Stomach (tissue), 9 donors: ENCODE data around the gene AKNA. TPM values are rescaled to one million over a fixed set of nuclear protein-coding genes. Genes with fewer than 3 reads are reported as not detected.

Experiments used
- DNase-seq, 2 donors: peaks; one replicate each; pipeline versions ENCODE4 v3.0.0 to v3.0.0-alpha.2; 2013 to 2019
- H3K27ac ChIP-seq, 5 donors: fragments of 200-600 bp in 4 of 5; sonication (generic) in 4 of 5; one replicate each; pipeline ENCODE4 v1.5.1; 2013 to 2019; ENCODE audit warnings: mild to moderate bottlenecking in 1 of 5, moderate library complexity in 1 of 5
- H3K27me3 ChIP-seq, 3 donors: fragments of 200-600 bp; sonication (generic); one replicate each; pipeline ENCODE4 v1.5.1; 2017 to 2019; ENCODE audit warnings: mixed run types in 1 of 3
- H3K36me3 ChIP-seq, 4 donors: fragments of 200-600 bp; sonication (generic); 1 replicate in 3 of 4; 2 replicates in 1 of 4; pipeline ENCODE4 v1.5.1; 2016 to 2019
- H3K4me1 ChIP-seq, 4 donors: fragments of 200-600 bp; sonication (generic); one replicate each; pipeline ENCODE4 v1.5.1; 2016 to 2019
- H3K4me3 ChIP-seq, 4 donors: fragments of 200-600 bp; sonication (generic) in 3 of 4; one replicate each; pipeline ENCODE4 v1.5.1; 2016 to 2019; ENCODE audit warnings: mild to moderate bottlenecking in 1 of 4
- H3K9me3 ChIP-seq, 4 donors: fragments of 200-600 bp; sonication (generic); one replicate each; pipeline ENCODE4 v1.5.1; 2016 to 2019
- CTCF ChIP-seq, 7 experiments: fragments of 450-650 bp in 4 of 7; fragments of 200-600 bp in 3 of 7; sonication (generic) in 3 of 7; IDR thresholded peaks; one replicate each; pipeline ENCODE4 v1.5.1; 2016 to 2019; ENCODE audit warnings: antibody characterized with exemption in 7 of 7, control low read depth in 2 of 7, mild to moderate bottlenecking in 1 of 7
- EP300 ChIP-seq: sonication (generic); formaldehyde crosslinking; IDR thresholded peaks from one replicate; pipeline ENCODE4 v1.6.1; 2017; ENCODE audit warnings: antibody characterized with exemption
- POLR2A ChIP-seq, 4 donors: fragments of 450-650 bp; IDR thresholded peaks; one replicate each; pipeline ENCODE4 v1.6.1; 2016; ENCODE audit warnings: antibody characterized with exemption in 4 of 4, control low read depth in 2 of 4, mild to moderate bottlenecking in 1 of 4, moderate library complexity in 1 of 4
- POLR2AphosphoS5 ChIP-seq, 3 donors: sonication (generic); formaldehyde crosslinking; IDR thresholded peaks; one replicate each; pipeline ENCODE4 v1.6.1; 2016; ENCODE audit warnings: antibody characterized with exemption in 3 of 3
- WGBS, 5 donors: extraction: QIAGEN DNeasy Blood & Tissue Kit in 3 of 5; methylation state at CpG; one replicate each; pipeline versions ENCODE4 v1.1.5 to v1.1.7; 2013 to 2018; 5-methylcytosine and 5-hydroxymethylcytosine counted together
- intact Hi-C: fragments of 100-400 bp; cut with DNase I; formaldehyde crosslinking; loops from one replicate; pipeline ENCODE4 v1.15.1; 2023; ENCODE audit warnings: low total_unique reads
- polyA plus RNA-seq, 3 donors: library from polyadenylated mRNA; stranded (reverse); fragments of 200-250 nt; gene quantifications; one replicate each; pipeline ENCODE4 v1.2.3, GENCODE V29; 2013
- total RNA-seq, 5 donors: library from RNA; depleted of rRNA; stranded (reverse); fragments of >200 nt; gene quantifications; one replicate each; pipeline versions ENCODE4 v1.1.0 to v1.2.3, GENCODE V29; 2014 to 2016
- donor health status: healthy with polysubstance abuse.
- donor health status: Bipolar disorder and iron deficiency.
- donor health status: healthy.

The AKNA gene
- total and polyA plus RNA-seq, 8 donors, result 12.2 to 85.8 (median 16.6) TPM

- H3K4me1 ChIP-seq, result peaks cover 0 to 8% (median 2%) of the 10 kb centered on the region in 4 donors
- no peak for DNase-seq
- H3K4me3 ChIP-seq, result no peak overlapping the region
- H3K27me3 ChIP-seq, result no peaks in the 10 kb centered on the region
- no peaks in the 10 kb centered on the region for H3K9me3 ChIP-seq
- 75 to 90% (median 84%) methylated on average over 8 of the region's 8 CpGs for WGBS, 5 donors
- no peaks in the 10 kb centered on the region for H3K36me3 ChIP-seq
- intact Hi-C loops, result no loop called here
- no peak overlapping the region for H3K27ac ChIP-seq
- no peak for TF ChIP-seq CTCF (IDR thresholded peaks at IDR 0.05)
- TF ChIP-seq EP300, result no peak
- TF ChIP-seq POLR2AphosphoS5 (IDR thresholded peaks at IDR 0.05), result no peak
- TF ChIP-seq POLR2A (IDR thresholded peaks at IDR 0.05), result no peak
Measured at GRCh38 chr9:114318416-114318815, 69.4 kb downstream of the AKNA start.

- H3K4me3 ChIP-seq, result no peak overlapping the region
- no peak for DNase-seq
- TF ChIP-seq POLR2AphosphoS5 (IDR thresholded peaks at IDR 0.05) (no peak), CTCF (IDR thresholded peaks at IDR 0.05) (no peak), EP300 (no peak), POLR2A (IDR thresholded peaks at IDR 0.05) (no peak)
- H3K27ac ChIP-seq, result no peak overlapping the region
- H3K36me3 ChIP-seq, result no peaks in the 10 kb centered on the region
- 78 to 87% (median 81%) methylated on average over 8 of the region's 8 CpGs for WGBS, 5 donors
- H3K27me3 ChIP-seq, result no peaks in the 10 kb centered on the region
- intact Hi-C loops, result no loop called here
- H3K9me3 ChIP-seq, result no peaks in the 10 kb centered on the region
- peaks cover 0 to 8% (median 2%) of the 10 kb centered on the region in 4 donors for H3K4me1 ChIP-seq
Measured at GRCh38 chr9:114317665-114318357, 70.0 kb downstream of the AKNA start.

GRCh38 chr9:114316605-114317230, 71.1 kb downstream of the AKNA start:
- no peaks in the 10 kb centered on the region for H3K9me3 ChIP-seq
- TF ChIP-seq POLR2AphosphoS5 (IDR thresholded peaks at IDR 0.05), result no peak
- no peak for TF ChIP-seq POLR2A (IDR thresholded peaks at IDR 0.05)
- TF ChIP-seq CTCF (IDR thresholded peaks at IDR 0.05), result no peak
- no peak for TF ChIP-seq EP300
- peaks cover 0 to 8% (median 2%) of the 10 kb centered on the region in 4 donors for H3K4me1 ChIP-seq
- H3K27me3 ChIP-seq, result no peaks in the 10 kb centered on the region
- H3K36me3 ChIP-seq, result no peaks in the 10 kb centered on the region
- H3K4me3 ChIP-seq, result no peak overlapping the region
- no peak overlapping the region for H3K27ac ChIP-seq
- intact Hi-C loops, result no loop called here
- WGBS, 5 donors, result 68 to 74% (median 72%) methylated on average over 10 of the region's 10 CpGs
- DNase-seq, result peak; percentile 11 to 18

- Histone ChIP-seq H3K4me3 (no peak overlapping the region), H3K36me3 (peaks cover 0 to 3% (median under 1%) of the 10 kb centered on the region in 4 donors), H3K9me3 (no peaks in the 10 kb centered on the region), H3K27me3 (no peaks in the 10 kb centered on the region), H3K27ac (no peak overlapping the region), H3K4me1 (peaks cover 0 to 8% (median 2%) of the 10 kb centered on the region in 4 donors)
- WGBS, 5 donors, result 78 to 92% (median 83%) methylated on average over 8 of the region's 8 CpGs
- intact Hi-C loops, result no loop called here
- peak in 1 of 2 donors; percentile 4 for DNase-seq
- TF ChIP-seq CTCF (IDR thresholded peaks at IDR 0.05) (no peak), POLR2A (IDR thresholded peaks at IDR 0.05) (no peak), POLR2AphosphoS5 (IDR thresholded peaks at IDR 0.05) (no peak), EP300 (no peak)
Measured at GRCh38 chr9:114315723-114316363, 71.9 kb downstream of the AKNA start.
